ENCODE results near the gene ARMC9.

DNA sequence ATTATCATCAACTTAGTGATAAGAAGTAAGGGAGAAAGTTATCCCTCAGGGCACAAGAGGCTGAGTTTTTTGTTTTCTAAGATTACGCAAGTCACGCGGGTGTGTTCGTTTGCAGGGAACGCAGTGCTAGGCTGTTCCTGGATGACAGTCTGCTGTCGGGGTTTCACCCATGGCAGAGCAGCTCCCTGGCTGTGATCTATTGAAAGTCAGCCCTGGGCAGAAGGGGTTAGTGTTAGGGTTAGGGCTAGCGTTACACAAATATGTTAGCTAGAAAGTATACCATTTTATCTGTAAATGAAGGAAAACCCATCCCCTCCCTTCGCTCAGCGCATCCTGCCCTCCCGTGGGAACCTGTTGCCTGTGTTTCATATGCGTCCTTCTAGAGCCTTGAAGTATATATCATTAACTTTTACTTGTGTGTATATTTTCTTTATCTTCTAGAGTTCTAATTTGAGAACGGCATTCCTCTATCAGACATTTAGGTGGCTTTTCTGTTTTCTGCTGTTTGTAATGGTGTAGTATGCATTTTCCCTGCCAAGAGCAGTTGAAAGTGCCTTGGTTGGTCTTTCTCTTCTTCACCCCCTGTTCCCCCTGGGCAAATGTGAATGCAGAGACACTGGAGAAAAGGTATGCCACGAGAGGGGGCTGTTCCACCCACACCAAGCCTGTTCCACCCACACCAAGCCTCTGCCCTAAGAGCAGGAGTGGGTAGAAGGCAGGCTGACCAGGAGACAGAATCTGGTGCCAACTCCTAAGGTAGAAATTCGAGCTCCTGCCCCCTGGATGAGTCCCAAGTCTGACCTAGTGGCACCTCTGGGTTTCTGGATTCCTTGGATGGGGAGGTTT is 47.0 kb downstream of the ARMC9 start:
- TF ChIP-seq FOXP2 (optimal IDR thresholded peaks at IDR 0.05; ENCODE audit: borderline replicate concordance, extremely low read depth, extremely low read length, insufficient read depth), result no peak
- TF ChIP-seq POLR2AphosphoS5 (IDR thresholded peaks at IDR 0.05; ENCODE audit: low read depth, low read length), result no peak
- TF ChIP-seq TAF1 (IDR thresholded peaks at IDR 0.05; ENCODE audit: borderline replicate concordance, insufficient read depth, low read length), result no peak
- no peak for TF ChIP-seq SIN3A (IDR thresholded peaks at IDR 0.05; ENCODE audit: borderline replicate concordance, insufficient read depth, low read length)

Data from PFSK-1 (cell line).